AG09319 (cell line): ENCODE results near the gene TMEM120A.

Source experiments
- DNase-seq: peaks from one replicate; pipeline ENCODE4 v3.0.0-alpha.2; 2010; ENCODE audit warnings: low read depth; ENCODE audit errors: extremely low read depth
- CTCF ChIP-seq: IDR thresholded peaks from 2 replicates; pipeline ENCODE4 v1.5.1; 2011; ENCODE audit warnings: low read depth, mild to moderate bottlenecking, inconsistent platforms, low read length, moderate library complexity

Gene TMEM120A

GRCh38 chr7:75960372-75960771 lies 34.0 kb downstream of the TMEM120A start:
- DNase-seq = no peak
- TF ChIP-seq CTCF = no peak

DNA sequence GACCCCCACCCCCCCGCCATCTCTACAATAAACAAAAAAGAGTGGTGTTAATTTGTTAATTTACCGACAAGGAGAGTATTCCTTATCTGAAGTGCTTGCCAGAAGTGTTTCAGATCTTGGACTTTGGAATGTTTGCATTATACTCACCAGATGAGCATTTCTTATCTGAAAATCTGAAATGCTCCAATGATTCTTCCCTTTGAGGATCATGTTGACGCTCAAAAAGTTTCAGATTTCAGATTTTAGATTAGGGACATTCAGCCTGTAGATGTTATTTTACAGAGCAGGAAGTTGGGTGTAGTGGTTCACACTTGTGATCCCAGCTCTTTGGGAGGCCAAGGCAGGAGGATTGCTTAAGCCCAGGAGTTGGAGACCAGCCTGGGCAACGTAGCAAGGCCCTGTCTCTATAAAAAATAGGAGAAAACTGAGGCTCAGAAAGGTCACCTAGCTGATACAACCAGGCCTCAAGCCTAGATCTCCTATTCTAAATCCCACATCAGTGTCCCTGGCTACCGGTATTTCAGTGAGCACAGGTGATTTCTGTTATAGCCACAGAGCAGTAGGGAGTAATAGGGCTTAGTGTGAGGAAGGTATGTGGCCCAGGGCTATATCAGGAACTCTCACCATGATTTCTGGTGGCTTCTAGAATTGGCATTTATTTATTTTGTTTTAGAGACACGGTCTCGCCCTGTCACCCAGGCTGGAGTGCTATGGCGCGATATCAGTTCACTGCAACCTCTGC lies 35.4 kb downstream of the TMEM120A start:
- DNase-seq = no peak
- TF ChIP-seq CTCF = no peak

GRCh38 chr7:75957021-75957736 lies 37.2 kb downstream of the TMEM120A start:
- TF ChIP-seq CTCF = no peak
- DNase-seq = no peak

- no peak for DNase-seq
- no peak for TF ChIP-seq CTCF
Observed at GRCh38 chr7:75955331-75955955, 39.0 kb downstream of the TMEM120A start.

GRCh38 chr7:75953931-75954330 lies 40.5 kb downstream of the TMEM120A start:
- no peak for TF ChIP-seq CTCF
- no peak for DNase-seq

DNA sequence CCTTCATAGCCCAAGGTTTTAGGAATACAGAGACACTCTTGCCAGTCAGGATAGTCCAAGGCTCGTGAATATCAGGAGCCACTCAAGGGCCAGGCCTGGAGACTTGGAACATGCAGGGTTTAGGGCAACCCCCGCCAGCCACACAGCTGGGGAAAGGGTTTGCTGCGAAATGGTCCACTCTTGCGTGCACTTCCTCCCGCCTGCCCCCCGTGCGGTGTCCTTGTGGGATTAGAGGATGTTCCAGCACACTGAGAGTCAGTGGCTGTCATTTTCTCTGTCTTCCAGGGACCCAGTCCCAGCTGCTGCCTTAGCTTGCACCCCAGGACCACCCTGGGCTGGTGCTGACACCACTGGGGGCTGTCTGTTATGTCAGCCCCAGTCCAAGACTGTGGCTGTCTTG lies 41.0 kb downstream of the TMEM120A start:
- DNase-seq = no peak
- TF ChIP-seq CTCF = no peak

- peak; percentile 56 for DNase-seq
- no peak for TF ChIP-seq CTCF
Observed at GRCh38 chr7:75951506-75951905, 42.9 kb downstream of the TMEM120A start.
